SH-SY5Y (cell line): ENCODE results near the gene SLC9A9.

Experiments used
- GATA2 ChIP-seq: IDR thresholded peaks from 2 replicates; pipeline ENCODE4 v1.6.1; 2011; ENCODE audit warnings: mild to moderate bottlenecking, low read depth, low read length
- GATA3 ChIP-seq: IDR thresholded peaks from 2 replicates; pipeline ENCODE4 v1.6.1; 2011; ENCODE audit warnings: low read depth, mild to moderate bottlenecking, low read length, moderate library complexity

Gene SLC9A9

DNA sequence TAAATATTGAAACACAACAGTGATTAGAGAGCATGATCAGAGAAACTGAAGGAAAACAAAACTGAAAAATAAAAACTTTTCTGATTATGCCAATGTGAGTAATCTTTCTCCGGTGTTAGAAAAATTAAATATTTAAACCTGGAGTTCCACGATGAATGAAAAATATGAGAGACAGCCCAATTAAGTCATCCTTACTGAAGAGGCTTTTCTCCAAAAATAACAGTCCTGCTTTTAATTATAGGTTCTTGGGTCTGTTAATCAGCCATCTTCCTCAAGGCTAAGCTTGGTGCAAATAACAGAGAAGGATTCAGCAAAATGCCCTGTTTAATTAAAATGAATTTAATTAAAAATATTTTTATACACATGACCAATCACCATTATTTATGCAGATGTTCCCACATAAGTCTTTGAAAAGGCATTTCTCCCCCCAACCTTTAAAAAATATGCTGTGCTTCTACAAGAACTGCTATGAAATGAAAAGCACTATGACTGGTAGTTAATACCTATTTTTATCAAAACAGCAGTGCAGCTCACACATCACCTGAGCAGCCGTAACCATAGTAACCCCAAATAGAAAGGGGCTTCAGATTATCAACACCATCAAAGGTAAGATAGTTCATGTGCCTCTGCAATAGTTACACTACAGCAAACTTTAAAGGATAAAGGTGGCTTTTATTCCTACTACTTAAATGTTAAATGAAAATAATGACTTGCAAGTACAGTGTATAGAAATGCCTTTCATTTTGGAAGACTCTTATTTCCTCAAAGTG is 175.7 kb downstream of the SLC9A9 start:
- no peak for TF ChIP-seq GATA3
- TF ChIP-seq GATA2, result no peak

DNA sequence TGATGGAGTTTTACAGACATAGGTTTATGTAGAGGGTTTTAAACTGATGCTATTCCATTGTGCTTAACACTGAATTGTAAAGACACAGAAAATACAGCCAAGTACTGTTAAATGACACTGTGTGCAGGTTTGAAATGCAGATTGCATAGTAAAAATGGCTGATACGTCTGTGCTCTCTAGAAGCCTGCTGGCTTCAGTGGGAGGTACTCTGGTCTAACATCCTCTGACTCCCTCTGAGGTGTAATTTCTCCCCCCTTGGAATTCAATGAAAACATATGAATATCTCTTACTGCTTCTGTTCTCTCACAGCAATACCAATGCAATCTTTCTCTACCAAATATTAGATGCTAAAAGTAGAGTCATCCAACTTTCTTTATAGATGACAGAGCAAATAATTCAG is 176.6 kb downstream of the SLC9A9 start:
- TF ChIP-seq GATA2, result no peak
- TF ChIP-seq GATA3, result no peak

DNA sequence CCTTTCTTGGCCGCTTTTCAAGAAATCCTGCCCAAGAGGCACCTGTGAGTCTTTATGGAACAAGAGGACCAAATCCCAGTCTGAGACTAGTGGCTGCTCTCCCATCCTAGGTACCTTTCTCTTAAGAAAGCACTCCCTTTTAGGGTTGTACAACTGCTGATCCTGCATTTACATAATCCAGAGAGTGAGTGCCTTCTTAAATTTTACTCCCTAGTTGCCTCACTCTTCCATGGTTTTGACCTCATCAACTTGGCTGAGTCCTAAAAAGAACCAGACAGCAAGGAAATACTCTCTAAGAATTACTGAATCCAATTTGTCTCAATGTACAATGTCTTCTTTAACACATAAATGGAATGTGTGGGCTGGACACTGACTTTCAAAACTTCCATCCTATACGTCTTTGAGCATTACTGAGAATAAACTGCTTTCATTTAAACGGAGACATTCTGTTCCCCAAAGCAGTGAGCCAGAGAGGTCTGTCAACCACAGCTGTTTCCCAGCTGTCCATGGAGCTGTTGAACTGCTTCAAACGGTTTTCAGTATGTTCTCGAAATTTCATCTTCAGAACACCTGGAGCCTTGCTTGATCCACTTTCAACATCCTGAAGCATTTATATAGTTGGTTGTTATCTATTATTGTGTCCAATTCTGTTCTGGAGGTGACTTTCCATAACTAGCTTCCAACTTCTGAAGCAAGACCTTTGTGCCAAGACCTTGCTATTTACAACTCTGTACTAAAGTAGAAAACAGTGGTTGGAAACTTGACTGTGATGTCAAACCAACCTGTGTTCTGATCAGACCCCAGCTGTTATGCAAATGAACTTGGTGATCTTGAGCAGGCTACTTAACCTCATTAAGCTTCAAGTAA is 179.1 kb downstream of the SLC9A9 start:
- TF ChIP-seq GATA2 (no peak), GATA3 (no peak)

DNA sequence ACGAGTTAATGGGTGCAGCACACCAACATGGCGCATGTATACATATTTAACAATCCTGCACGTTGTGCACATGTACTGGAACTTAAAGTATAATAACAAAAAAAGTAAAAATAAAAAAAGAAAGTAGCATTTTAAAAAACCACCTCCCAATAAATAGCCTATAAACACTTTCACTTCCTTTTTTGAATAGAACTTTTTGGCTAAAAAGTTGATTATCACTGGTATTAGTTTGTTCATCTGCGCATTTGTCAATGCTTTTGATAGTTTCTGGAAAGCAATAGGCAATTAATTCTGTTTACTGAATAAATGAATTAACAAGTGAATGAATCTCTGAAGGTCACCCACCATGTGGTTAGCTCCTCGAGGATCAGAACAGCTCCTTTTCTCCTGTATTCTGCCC is 179.9 kb downstream of the SLC9A9 start:
- TF ChIP-seq GATA2, result no peak
- no peak for TF ChIP-seq GATA3

DNA sequence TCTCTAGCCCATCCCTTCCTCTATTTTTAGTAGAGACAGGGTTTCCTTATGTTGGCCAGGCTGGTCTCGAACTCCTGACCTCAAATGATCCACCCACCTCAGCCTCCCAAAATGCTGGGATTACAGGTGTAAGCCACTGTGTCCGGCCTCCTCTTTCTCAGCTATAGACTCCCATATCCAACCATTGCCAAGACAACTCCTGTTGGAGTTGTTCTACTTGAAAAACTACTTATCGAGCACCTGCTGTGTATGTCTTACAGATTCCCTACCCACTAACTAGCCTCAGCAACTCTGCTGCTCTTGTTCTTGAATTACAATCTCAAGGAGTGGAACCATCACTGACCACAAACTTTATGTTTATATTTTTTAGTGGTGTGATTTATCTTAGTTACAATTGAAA is 186.6 kb downstream of the SLC9A9 start:
- TF ChIP-seq GATA3 (no peak), GATA2 (no peak)

DNA sequence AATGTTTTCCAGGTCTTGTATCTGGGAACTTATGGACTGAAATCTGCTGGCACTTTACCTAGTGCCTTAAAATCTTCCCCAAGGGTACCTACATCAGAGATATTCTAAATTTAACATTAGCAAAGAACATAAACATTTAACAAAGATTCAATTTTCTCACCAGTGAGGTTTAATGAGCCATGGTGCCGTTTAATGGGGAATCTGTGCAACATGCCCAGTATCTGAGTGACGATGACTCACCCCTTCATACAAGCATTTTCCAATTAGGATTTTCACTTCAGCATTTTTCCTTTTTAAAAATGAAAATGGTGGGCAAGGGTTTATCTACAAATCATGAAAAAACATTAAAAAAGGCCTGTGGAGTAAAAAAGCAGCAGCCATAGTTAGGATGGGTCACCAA is 189.4 kb downstream of the SLC9A9 start:
- TF ChIP-seq GATA3, result no peak

DNA sequence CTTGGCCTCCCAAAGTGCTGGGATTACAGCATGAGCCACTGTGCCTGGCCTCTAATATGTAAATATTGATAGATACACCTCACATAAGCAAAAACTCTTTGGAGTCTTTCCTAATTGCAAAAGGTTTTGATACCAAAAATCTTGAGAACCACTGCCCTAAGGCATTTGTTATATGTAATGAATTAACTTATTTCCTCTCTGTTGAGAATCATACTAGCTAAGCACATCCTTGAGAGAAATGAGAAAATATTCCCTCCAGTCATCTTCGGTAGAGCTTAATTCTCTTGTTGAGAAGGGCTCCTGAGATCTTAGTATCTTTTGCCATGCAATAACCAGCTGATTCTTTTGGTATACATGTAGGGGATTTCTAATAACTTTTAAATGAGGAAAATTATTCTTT is 190.2 kb downstream of the SLC9A9 start:
- TF ChIP-seq GATA2 (no peak), GATA3 (no peak)

DNA sequence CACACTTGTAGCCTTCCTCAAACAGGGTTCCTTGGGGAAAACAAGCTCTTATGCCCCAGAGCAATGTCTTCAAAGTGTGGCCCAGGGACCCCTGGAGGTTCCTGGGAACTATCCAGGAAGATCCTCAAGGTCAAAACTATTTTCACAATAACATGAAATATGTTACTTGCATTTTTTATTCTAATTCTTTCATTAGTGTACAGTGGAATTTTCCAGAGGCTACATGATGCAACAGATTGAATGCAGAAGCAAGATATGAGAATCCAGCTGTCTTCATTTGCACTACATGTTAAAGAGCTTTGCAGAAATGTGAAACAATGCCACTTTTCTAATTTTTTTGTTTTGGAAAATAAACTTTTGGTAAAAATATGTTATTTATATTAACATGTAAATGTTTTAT is 190.9 kb downstream of the SLC9A9 start:
- TF ChIP-seq GATA3 (no peak), GATA2 (no peak)

DNA sequence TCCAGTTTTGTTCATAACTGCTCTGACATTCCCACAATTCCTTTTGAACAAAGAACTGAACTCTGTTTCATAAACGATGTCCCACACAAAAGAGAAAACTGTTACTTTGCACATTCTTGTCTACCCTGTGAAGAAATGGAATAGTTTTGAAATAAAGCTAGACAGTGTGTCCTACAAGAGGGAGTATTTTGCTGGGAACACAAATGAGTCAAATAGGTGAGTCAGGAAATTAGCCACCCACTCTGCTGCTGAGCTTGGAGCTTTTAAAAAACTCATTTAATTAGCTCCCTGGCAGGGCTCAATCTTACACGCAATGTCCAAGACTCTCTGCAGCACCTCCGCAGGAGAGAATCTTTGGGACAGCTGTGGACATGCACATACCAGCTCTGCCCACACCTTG is 193.4 kb downstream of the SLC9A9 start:
- TF ChIP-seq GATA2 (no peak), GATA3 (no peak)

DNA sequence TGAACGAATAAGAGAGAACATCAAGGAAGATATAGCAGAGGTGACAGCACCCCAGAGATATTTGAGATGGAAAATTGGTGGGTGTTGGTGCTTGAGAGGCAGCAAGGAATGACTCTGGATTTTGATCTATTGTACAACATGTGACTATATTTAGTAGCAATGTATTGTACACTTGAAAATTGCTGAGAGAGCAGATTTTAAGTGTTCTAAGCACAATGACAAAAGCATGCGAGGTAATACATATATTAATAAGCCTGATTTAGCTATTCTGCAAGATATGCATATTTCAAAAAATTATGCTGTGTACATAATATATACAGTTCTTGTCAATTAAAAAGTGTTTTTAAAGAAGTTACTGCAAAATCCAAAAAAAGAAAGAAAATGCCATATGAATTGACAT is 194.3 kb downstream of the SLC9A9 start:
- TF ChIP-seq GATA3 (no peak), GATA2 (no peak)

DNA sequence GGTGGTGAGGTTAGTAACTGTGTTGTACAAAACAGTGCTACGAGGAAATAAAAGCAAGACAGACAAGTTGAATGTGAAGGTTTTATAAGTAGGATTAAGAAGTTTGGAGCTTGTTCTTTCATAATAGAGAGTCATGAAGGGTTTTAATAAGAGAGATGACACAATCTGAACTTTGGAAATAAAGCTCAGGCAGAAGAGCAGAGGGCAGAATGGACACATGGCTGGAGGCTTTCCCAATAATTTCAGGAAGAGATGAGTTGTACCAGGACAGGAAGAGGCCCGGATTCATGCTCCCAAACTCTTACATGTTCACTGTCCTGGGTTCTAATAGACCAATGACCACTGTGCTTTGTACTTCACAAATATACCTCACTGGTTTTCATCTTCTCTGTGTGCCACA is 194.8 kb downstream of the SLC9A9 start:
- TF ChIP-seq GATA3, result no peak
- no peak for TF ChIP-seq GATA2

DNA sequence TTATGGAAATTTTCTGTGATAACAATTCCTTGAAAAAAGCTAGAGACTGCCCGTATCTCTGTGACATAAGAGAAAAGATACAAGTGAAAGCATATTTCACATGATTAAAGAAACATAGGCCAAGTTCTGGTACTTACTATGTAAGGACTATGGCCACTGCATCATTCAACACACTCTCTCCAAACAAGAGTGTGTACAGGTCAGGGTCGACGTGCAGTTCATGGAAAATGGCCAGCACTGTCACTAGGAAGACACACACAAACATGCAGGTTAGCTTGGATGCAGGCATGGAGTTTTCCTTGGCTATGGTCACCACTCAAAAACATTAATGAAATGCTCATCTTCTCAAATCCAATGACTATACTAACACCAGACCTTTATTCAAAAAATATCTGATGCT is 196.2 kb downstream of the SLC9A9 start:
- no peak for TF ChIP-seq GATA3

DNA sequence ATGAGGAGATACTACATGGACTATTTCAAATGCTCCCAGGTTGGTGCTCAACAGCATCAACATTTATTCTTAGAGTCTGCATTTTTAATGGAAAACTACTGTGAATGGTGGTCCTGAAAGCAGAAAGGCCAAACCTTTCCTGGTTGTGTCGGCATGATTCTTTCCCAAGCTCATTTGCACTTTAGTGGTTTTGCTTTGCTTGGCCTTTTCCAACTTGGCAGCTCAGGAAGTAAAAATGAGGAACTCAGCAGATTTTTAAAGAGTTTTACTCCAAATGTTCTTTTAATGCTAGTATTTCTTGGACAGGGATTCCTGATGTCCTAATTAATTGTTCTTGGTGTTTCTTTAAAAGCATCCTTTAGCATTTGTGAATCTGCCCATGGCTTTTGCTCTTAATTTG is 197.4 kb downstream of the SLC9A9 start:
- TF ChIP-seq GATA2 (no peak), GATA3 (no peak)

DNA sequence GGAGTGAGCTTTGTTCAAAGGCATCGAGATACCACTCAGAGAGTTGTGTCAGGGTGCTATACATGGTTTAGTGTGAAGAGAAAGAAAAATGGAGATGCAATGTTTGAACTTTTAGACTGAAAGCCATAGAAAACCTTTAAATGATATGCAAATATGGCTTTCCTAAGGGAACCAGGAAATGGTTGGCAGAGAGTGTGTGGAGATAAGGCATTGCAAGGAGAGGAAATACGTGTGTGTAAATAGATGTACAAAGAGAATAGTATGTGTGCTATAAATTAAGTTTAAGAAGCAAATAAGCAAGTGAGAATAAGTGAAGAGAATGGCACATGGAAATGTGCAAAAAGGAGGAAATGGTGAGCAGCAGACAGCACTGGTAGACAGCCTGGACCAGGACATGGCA is 198.1 kb downstream of the SLC9A9 start:
- TF ChIP-seq GATA2 (no peak), GATA3 (no peak)

DNA sequence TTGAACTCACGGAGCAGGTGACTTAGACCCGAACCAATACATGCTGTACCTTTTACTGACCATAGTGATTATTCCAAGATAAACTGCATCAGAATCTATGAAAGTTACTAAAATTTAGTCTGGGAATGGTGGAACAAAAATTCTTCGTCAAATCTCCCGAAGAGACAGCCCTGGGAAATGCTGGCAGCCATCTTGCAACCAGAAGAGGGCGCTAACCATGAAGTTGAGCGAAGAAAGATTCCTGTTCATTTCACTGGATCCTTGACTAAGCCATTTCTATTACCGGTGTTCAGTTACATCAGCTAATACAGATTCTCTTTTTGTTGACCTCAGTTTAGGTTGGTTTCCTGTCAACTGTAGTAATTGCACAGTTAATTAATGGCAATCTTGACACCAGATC is 199.6 kb downstream of the SLC9A9 start:
- no peak for TF ChIP-seq GATA3
- no peak for TF ChIP-seq GATA2

DNA sequence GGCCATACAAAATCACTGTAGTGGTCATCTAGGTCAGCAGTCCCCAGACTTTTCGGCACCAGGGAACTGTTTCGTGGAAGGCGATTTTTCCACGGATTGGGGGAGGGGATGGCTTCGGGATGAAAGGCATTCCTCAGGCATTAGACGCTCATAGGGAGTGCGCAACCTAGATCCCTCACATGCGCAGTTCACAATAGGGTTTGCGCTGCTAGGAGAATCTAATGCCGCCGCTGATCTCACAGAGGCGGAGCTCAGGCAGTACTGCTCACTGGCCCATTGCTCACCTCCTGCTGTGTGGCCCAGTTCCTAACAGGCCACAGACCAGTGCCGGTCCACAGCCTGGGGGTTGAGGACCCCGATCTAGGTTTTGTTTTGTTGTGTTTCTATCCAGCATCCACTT is 200.1 kb downstream of the SLC9A9 start:
- TF ChIP-seq GATA2 (no peak), GATA3 (no peak)
